Immature natural killer cell (primary cell): ENCODE results near the gene HS3ST3B1. TPM values are rescaled to one million over a fixed set of nuclear protein-coding genes. Genes with fewer than 3 reads are reported as not detected.

Source experiments
- DNase-seq, 3 donors: peaks; one replicate each; pipeline ENCODE4 v3.0.0; 2022; ENCODE audit warnings: mixed read lengths in 1 of 3
- H3K27ac Mint-ChIP-seq, 6 donors: one replicate each; pipeline ENCODE4 v1.8.0; 2020; ENCODE audit warnings: mixed read lengths in 6 of 6, mild to moderate bottlenecking in 5 of 6, inconsistent platforms in 4 of 6, moderate library complexity in 3 of 6
- H3K27me3 Mint-ChIP-seq, 3 donors: one replicate each; pipeline ENCODE4 v1.8.0; 2020 to 2021; ENCODE audit warnings: low read depth in 3 of 3, mild to moderate bottlenecking in 3 of 3, mixed read lengths in 3 of 3, moderate library complexity in 3 of 3, inconsistent platforms in 1 of 3
- H3K36me3 Mint-ChIP-seq, 3 donors: one replicate each; pipeline ENCODE4 v1.8.0; 2020; ENCODE audit warnings: mixed read lengths in 3 of 3, inconsistent platforms in 2 of 3, mild to moderate bottlenecking in 2 of 3
- H3K4me1 Mint-ChIP-seq, 2 donors: one replicate each; pipeline ENCODE4 v1.8.0; 2020; ENCODE audit warnings: inconsistent platforms in 2 of 2, mild to moderate bottlenecking in 2 of 2, mixed read lengths in 2 of 2, moderate library complexity in 1 of 2
- H3K4me3 Mint-ChIP-seq, 5 donors: one replicate each; pipeline ENCODE4 v1.8.0; 2020; ENCODE audit warnings: mild to moderate bottlenecking in 5 of 5, mixed read lengths in 5 of 5, inconsistent platforms in 3 of 5, moderate library complexity in 3 of 5
- H3K9me3 Mint-ChIP-seq, 6 donors: one replicate each; pipeline ENCODE4 v1.8.0; 2020; ENCODE audit warnings: mild to moderate bottlenecking in 6 of 6, mixed read lengths in 6 of 6, inconsistent platforms in 4 of 6, moderate library complexity in 3 of 6
- polyA plus RNA-seq, 3 donors: library from polyadenylated mRNA; unstranded; fragments of 300-500 nt; fragmentation: Illumina TruSeq; gene quantifications; one replicate each; pipeline ENCODE4 v1.2.3, GENCODE V29; 2021

The HS3ST3B1 gene
- polyA plus RNA-seq, 3 donors from 2014 or later = 6.6 to 14.2 (median 9.0) TPM

DNA sequence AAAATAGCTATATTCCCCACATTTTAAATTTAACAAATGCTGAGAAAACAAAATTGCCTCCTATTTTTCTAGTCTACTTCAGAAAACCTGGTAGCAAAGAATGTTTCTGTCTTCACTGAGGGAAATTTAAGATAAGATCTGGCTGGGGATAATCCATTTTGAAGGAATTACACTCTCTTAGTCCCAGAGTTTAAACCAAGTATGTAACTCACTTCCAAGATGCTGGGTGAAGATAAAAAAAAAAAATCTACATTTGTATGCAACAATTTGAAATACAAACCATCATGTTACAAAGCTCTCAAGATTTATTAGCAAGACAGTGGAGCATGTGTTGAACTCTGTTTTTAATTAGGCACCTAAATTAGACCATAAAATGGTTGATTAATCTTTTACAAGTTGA lies 5.7 kb downstream of the HS3ST3B1 start:
- peak overlapping the region in 2 of 5 donors; percentile 5 to 8 for H3K4me3 Mint-ChIP-seq
- peak overlapping the region in 4 of 6 donors; percentile 24 to 70 (median 50) for H3K27ac Mint-ChIP-seq
- DNase-seq = no peak
- peaks cover 0 to 7% (median 3%) of the 10 kb centered on the region in 3 donors for H3K36me3 Mint-ChIP-seq
- peaks cover 3 to 17% (median 8%) of the 10 kb centered on the region in 3 donors for H3K27me3 Mint-ChIP-seq
- peaks cover 67 to 70% of the 10 kb centered on the region in 2 donors for H3K4me1 Mint-ChIP-seq
- no peaks in the 10 kb centered on the region for H3K9me3 Mint-ChIP-seq

- Mint-ChIP-seq H3K36me3 (peaks cover 0 to 11% (median 6%) of the 10 kb centered on the region in 3 donors), H3K4me3 (peak overlapping the region in 3 of 5 donors; percentile 13 to 42 (median 41)), H3K9me3 (no peaks in the 10 kb centered on the region), H3K27me3 (peaks cover 0 to 13% (median 8%) of the 10 kb centered on the region in 3 donors), H3K4me1 (peaks cover 77 to 79% of the 10 kb centered on the region in 2 donors), H3K27ac (no peak overlapping the region)
- DNase-seq = no peak
Measured at GRCh38 chr17:14307560-14308024, 6.7 kb downstream of the HS3ST3B1 start.

GRCh38 chr17:14308636-14308964 lies 7.7 kb downstream of the HS3ST3B1 start:
- DNase-seq = no peak
- Mint-ChIP-seq H3K36me3 (peaks cover 0 to 16% (median 6%) of the 10 kb centered on the region in 3 donors), H3K27me3 (peaks cover 0 to 8% (median 5%) of the 10 kb centered on the region in 3 donors), H3K27ac (peak overlapping the region in 4 of 6 donors; percentile 34 to 63 (median 49)), H3K9me3 (no peaks in the 10 kb centered on the region), H3K4me3 (peak overlapping the region; percentile 77 to 82 (median 80)), H3K4me1 (peaks cover 77 to 80% of the 10 kb centered on the region in 2 donors)

DNA sequence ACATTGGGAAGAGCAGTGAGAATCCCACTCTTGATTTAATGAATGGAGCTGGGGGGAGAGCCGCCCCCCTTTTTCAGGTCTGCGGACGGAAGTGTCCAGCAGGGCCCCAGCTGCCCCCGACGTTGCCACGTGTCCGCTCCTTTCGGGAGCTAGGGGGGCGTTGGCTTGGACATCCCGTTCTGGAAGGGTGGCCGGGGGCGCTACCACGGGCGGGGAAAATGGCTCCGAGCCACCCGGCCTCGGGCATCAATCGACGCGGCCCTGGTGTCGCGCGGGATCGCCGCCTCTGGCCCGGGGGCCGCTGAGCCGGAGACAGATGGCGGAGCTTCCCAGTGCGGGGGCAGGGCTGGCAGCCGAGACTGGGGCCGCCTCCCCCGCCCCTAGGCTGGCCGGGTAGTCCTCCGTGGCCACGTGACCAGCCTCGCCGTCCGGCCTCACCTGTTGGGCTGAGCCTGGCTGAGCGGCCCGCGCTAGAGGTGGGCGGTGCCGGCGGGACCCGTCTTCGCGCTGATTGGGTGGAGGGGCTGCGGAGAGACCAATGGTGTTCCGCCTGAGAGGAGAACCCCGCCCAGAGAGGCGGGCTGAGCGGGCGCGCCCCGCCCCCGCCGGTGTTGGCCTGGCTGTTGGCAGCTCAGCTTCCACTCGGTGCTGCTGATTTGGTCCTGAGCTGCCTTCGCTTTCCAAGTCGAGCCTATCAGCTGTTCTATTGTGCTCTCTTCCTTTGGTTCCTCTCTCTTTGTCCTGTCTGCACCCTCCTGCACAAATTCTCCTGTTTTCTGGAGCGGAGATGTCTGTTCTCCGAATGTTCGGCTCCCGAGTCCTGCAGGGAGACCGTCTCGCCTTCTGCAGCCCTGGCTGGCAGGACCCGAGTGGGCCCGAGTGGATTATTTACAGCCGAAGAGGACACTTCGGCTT lies 8.3 kb downstream of the HS3ST3B1 start:
- H3K27me3 Mint-ChIP-seq = peaks cover 0 to 8% (median 3%) of the 10 kb centered on the region in 3 donors
- peaks cover 76 to 77% of the 10 kb centered on the region in 2 donors for H3K4me1 Mint-ChIP-seq
- peak overlapping the region; percentile 77 to 82 (median 80) for H3K4me3 Mint-ChIP-seq
- no peaks in the 10 kb centered on the region for H3K9me3 Mint-ChIP-seq
- peak; percentile 92 to 93 (median 92) for DNase-seq
- H3K36me3 Mint-ChIP-seq = peaks cover 0 to 20% (median 6%) of the 10 kb centered on the region in 3 donors
- H3K27ac Mint-ChIP-seq = peak overlapping the region in 4 of 6 donors; percentile 34 to 63 (median 49)

- H3K27ac Mint-ChIP-seq = peak overlapping the region in 3 of 6 donors; percentile 40 to 78 (median 44)
- no peak for DNase-seq
- peaks cover 4 to 22% (median 5%) of the 10 kb centered on the region in 3 donors for H3K36me3 Mint-ChIP-seq
- H3K27me3 Mint-ChIP-seq = peaks cover 0 to 8% (median 3%) of the 10 kb centered on the region in 3 donors
- no peaks in the 10 kb centered on the region for H3K9me3 Mint-ChIP-seq
- peaks cover 72 to 77% of the 10 kb centered on the region in 2 donors for H3K4me1 Mint-ChIP-seq
- peak overlapping the region in 4 of 5 donors; percentile 48 to 77 (median 69) for H3K4me3 Mint-ChIP-seq
Measured at GRCh38 chr17:14310101-14310500, 9.2 kb downstream of the HS3ST3B1 start.

GRCh38 chr17:14310605-14311004 lies 9.7 kb downstream of the HS3ST3B1 start:
- Mint-ChIP-seq H3K27ac (peak overlapping the region in 5 of 6 donors; percentile 44 to 78 (median 52)), H3K27me3 (peaks cover 0 to 8% (median 3%) of the 10 kb centered on the region in 3 donors), H3K36me3 (peaks cover 4 to 19% (median 5%) of the 10 kb centered on the region in 3 donors), H3K4me1 (peaks cover 71 to 77% of the 10 kb centered on the region in 2 donors), H3K4me3 (peak overlapping the region; percentile 51 to 77 (median 69)), H3K9me3 (no peaks in the 10 kb centered on the region)
- DNase-seq = no peak

DNA sequence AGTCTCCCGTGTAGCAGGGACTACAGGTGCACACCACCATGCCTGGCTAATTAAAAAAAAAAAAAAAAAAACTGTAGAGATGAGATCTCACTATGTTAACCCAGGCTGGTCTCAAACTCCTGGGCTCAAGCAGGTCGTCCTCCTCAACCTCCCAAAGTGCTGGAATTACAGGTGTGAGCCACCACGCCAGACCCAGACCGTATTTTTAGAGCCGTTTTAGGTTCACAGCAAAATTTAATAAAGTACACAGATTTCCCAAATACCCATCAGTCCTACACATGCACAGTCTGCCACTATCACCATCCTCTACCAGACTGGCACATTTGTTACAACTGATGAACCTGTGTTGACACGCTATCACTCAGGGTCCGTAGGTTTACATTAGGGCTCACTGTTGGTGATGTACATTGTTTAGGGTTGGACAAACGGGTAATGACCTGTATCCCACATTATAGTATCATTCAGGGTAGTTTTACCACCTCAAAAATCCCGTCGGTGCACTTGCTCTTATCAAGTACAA lies 10.4 kb downstream of the HS3ST3B1 start:
- Mint-ChIP-seq H3K4me1 (peaks cover 70 to 77% of the 10 kb centered on the region in 2 donors), H3K36me3 (peaks cover 4 to 18% (median 5%) of the 10 kb centered on the region in 3 donors), H3K27me3 (peaks cover 0 to 8% (median 3%) of the 10 kb centered on the region in 3 donors), H3K27ac (peak overlapping the region in 5 of 6 donors; percentile 39 to 79 (median 55)), H3K4me3 (peak overlapping the region; percentile 6 to 62 (median 42)), H3K9me3 (no peaks in the 10 kb centered on the region)
- DNase-seq = no peak

DNA sequence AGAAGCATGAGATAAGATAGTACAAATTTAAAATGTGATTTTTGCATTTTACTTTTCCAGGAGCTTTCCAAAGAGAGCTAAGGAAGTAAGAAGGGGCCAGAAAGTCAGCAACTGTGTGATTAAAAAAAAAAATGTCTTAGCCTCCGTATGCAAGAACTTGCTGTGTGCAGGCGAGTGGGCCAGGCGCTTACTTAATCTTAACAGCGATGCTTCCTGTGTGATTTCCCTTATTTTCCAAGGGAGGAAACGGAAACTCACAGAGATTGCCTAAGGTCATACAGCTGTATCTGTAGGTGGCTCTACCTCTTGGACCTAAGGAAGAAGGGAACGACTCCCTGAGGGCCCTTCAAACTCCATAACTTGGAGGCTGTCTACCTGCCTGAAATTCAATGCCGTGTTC lies 11.1 kb downstream of the HS3ST3B1 start:
- peak overlapping the region; percentile 6 to 62 (median 42) for H3K4me3 Mint-ChIP-seq
- DNase-seq = no peak
- peaks cover 73 to 78% of the 10 kb centered on the region in 2 donors for H3K4me1 Mint-ChIP-seq
- peaks cover 4 to 18% (median 5%) of the 10 kb centered on the region in 3 donors for H3K36me3 Mint-ChIP-seq
- H3K9me3 Mint-ChIP-seq = no peaks in the 10 kb centered on the region
- H3K27me3 Mint-ChIP-seq = peaks cover 0 to 8% (median 3%) of the 10 kb centered on the region in 3 donors
- peak overlapping the region; percentile 39 to 80 (median 58) for H3K27ac Mint-ChIP-seq

DNA sequence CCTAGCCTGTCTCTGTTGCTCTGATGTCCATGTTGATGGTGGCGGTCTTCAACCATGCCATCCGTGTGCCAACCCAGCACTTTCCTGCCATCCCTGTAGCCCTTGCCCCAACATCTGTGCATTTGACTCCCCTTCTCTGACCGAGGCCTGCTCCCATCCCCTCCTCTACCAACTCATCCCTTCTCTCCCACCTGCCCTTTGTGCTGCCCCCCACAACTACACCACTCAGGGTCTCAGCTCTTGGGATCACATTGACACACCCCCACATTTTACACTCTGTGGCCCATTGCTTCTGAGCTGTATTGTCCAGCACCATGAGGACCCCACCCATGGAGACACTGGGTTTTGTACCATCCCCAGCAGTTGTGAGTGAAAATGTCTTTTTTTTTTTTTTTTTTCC lies 11.6 kb downstream of the HS3ST3B1 start:
- Mint-ChIP-seq H3K4me1 (peaks cover 78 to 84% of the 10 kb centered on the region in 2 donors), H3K27ac (peak overlapping the region in 5 of 6 donors; percentile 27 to 80 (median 41)), H3K36me3 (peaks cover 4 to 18% (median 5%) of the 10 kb centered on the region in 3 donors), H3K9me3 (no peaks in the 10 kb centered on the region), H3K4me3 (peak overlapping the region in 4 of 5 donors; percentile 7 to 62 (median 36)), H3K27me3 (peaks cover 0 to 8% (median 3%) of the 10 kb centered on the region in 3 donors)
- no peak for DNase-seq

- H3K27ac Mint-ChIP-seq = peak overlapping the region in 4 of 6 donors; percentile 7 to 22 (median 15)
- peaks cover 87 to 94% of the 10 kb centered on the region in 2 donors for H3K4me1 Mint-ChIP-seq
- DNase-seq = no peak
- H3K27me3 Mint-ChIP-seq = peaks cover 0 to 6% (median 0%) of the 10 kb centered on the region in 3 donors
- peaks cover 4 to 18% (median 5%) of the 10 kb centered on the region in 3 donors for H3K36me3 Mint-ChIP-seq
- H3K4me3 Mint-ChIP-seq = peak overlapping the region in 4 of 5 donors; percentile 18 to 67 (median 36)
- H3K9me3 Mint-ChIP-seq = no peaks in the 10 kb centered on the region
Measured at GRCh38 chr17:14316126-14316832, 15.4 kb downstream of the HS3ST3B1 start.

DNA sequence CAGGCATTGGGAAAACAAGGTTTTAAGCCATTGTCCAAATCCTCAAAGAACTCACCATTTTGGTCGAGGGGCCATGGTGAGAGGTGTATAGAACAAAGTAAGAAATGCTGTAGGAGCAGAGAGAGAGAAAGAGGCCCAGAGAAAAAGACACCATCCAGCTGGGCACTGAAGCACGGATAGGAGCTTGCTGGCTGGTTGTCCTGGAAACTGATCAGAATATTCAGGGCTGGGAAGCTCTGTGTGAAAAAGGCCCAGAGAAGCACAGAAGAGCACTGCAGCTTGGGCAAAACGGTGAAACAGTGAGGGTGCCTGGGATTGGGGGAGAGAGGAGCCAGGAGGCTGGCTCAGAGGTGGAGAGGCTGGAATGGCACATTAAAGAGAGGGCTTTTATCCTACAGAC lies 16.5 kb downstream of the HS3ST3B1 start:
- H3K9me3 Mint-ChIP-seq = no peaks in the 10 kb centered on the region
- H3K4me1 Mint-ChIP-seq = peaks cover 85 to 94% of the 10 kb centered on the region in 2 donors
- H3K27me3 Mint-ChIP-seq = peaks cover 0 to 2% (median 0%) of the 10 kb centered on the region in 3 donors
- peak overlapping the region in 5 of 6 donors; percentile 24 to 71 (median 62) for H3K27ac Mint-ChIP-seq
- peak overlapping the region in 4 of 5 donors; percentile 0 to 67 (median 36) for H3K4me3 Mint-ChIP-seq
- no peak for DNase-seq
- H3K36me3 Mint-ChIP-seq = peaks cover 5 to 16% (median 6%) of the 10 kb centered on the region in 3 donors

- Mint-ChIP-seq H3K4me3 (peak overlapping the region; percentile 53 to 65 (median 56)), H3K9me3 (no peaks in the 10 kb centered on the region), H3K27ac (peak overlapping the region in 5 of 6 donors; percentile 19 to 58 (median 42)), H3K27me3 (peaks cover 0 to 2% (median 0%) of the 10 kb centered on the region in 3 donors), H3K4me1 (peaks cover 83 to 94% of the 10 kb centered on the region in 2 donors), H3K36me3 (peaks cover 3 to 9% (median 5%) of the 10 kb centered on the region in 3 donors)
- DNase-seq = no peak
Measured at GRCh38 chr17:14318109-14318917, 17.4 kb downstream of the HS3ST3B1 start.
